ENCODE data around the gene STOML1.

GRCh38 chr15:73984208-73984979 lies 7.7 kb downstream of the STOML1 start:
- no peak for TF ChIP-seq CTCF (IDR thresholded peaks at IDR 0.05 in 4 of 5, conservative IDR thresholded peaks at IDR 0.05 in 1 of 5)
- TF ChIP-seq POLR2A (IDR thresholded peaks at IDR 0.05), result no peak

Measured in gastrocnemius medialis (tissue), 4 donors.